ENCODE measurements around the gene SHC4. TPM values are rescaled to one million over a fixed set of nuclear protein-coding genes. Genes with fewer than 3 reads are reported as not detected.

SHC4 gene
- total RNA-seq, 1 donor from 2014 or later = 5.0 TPM

DNA sequence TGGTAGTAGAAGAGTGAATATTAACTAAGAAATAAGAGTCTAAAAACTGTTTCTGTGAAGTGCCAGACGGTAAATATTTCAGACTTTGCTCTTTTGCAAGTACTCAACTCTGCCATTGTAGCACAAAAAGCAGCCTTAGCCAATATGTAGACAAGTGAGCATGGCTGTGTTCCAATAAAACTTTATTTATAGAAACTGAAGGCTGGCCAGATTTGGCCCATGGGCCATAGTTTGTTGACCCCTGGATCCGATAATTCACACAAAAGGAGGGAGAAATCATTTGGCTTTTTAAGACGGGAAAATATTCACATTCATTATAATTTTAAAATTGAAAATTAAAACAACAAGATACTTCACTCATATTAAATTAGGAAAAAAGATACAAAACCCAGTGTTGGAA is 70.4 kb downstream of the SHC4 start:
- Mint-ChIP-seq H3K27me3 (ENCODE audit: low read depth) (no peaks in the 10 kb centered on the region), H3K4me1 (peaks cover 37% of the 10 kb centered on the region), H3K27ac (ENCODE audit: unreplicated experiment) (no peak overlapping the region), H3K4me3 (no peak overlapping the region), H3K36me3 (ENCODE audit: low read depth) (no peaks in the 10 kb centered on the region), H3K9me3 (no peaks in the 10 kb centered on the region)
- no peak for TF ChIP-seq CTCF (conservative IDR thresholded peaks at IDR 0.05)
- no peak for DNase-seq (ENCODE audit: low read depth, low spot score)

- Mint-ChIP-seq H3K27ac (ENCODE audit: unreplicated experiment) (no peak overlapping the region), H3K4me1 (peaks cover 17% of the 10 kb centered on the region), H3K9me3 (no peaks in the 10 kb centered on the region), H3K4me3 (no peak overlapping the region), H3K27me3 (ENCODE audit: low read depth) (no peaks in the 10 kb centered on the region), H3K36me3 (ENCODE audit: low read depth) (no peaks in the 10 kb centered on the region)
- DNase-seq (ENCODE audit: low read depth, low spot score) = no peak
- TF ChIP-seq CTCF (conservative IDR thresholded peaks at IDR 0.05) = no peak
Observed at GRCh38 chr15:48891232-48891765, 72.4 kb downstream of the SHC4 start.

- Mint-ChIP-seq H3K9me3 (no peaks in the 10 kb centered on the region), H3K36me3 (ENCODE audit: low read depth) (no peaks in the 10 kb centered on the region), H3K27me3 (ENCODE audit: low read depth) (no peaks in the 10 kb centered on the region), H3K27ac (ENCODE audit: unreplicated experiment) (no peak overlapping the region), H3K4me1 (peaks cover 17% of the 10 kb centered on the region), H3K4me3 (no peak overlapping the region)
- no peak for DNase-seq (ENCODE audit: low read depth, low spot score)
- no peak for TF ChIP-seq CTCF (conservative IDR thresholded peaks at IDR 0.05)
Observed at GRCh38 chr15:48890375-48890972, 73.2 kb downstream of the SHC4 start.

DNA sequence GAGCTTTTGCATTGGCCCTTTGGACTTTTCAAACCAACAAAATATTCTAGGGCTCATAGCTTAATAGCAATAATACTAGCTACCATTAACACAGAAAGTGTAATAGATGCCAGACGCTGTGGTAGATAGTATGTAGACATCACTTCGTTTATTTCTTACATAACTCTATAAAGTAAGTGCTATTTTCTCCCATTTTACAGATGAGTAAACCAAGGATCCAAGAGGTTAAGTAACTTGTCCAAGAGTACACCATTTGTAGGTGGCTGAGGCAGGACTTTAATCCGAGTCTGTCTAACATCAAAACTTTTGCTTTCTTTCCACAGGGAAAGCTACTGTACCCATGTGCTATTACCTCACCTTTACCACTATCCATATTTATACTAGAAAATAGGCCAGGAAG is 73.8 kb downstream of the SHC4 start:
- Mint-ChIP-seq H3K27me3 (ENCODE audit: low read depth) (no peaks in the 10 kb centered on the region), H3K4me3 (no peak overlapping the region)

GRCh38 chr15:48888836-48889235 is 74.9 kb downstream of the SHC4 start:
- Mint-ChIP-seq H3K4me3 (no peak overlapping the region), H3K4me1 (peaks cover 11% of the 10 kb centered on the region), H3K9me3 (no peaks in the 10 kb centered on the region), H3K36me3 (ENCODE audit: low read depth) (no peaks in the 10 kb centered on the region), H3K27me3 (ENCODE audit: low read depth) (no peaks in the 10 kb centered on the region), H3K27ac (ENCODE audit: unreplicated experiment) (no peak overlapping the region)
- TF ChIP-seq CTCF (conservative IDR thresholded peaks at IDR 0.05) = no peak
- DNase-seq (ENCODE audit: low read depth, low spot score) = no peak

More for the DNA sequence above, 73.8 kb downstream of the SHC4 start:
- no peak for DNase-seq (ENCODE audit: low read depth, low spot score)
- H3K36me3 Mint-ChIP-seq (ENCODE audit: low read depth) = no peaks in the 10 kb centered on the region
- H3K4me1 Mint-ChIP-seq = peaks cover 17% of the 10 kb centered on the region
- no peak overlapping the region for H3K27ac Mint-ChIP-seq (ENCODE audit: unreplicated experiment)
- no peaks in the 10 kb centered on the region for H3K9me3 Mint-ChIP-seq
- TF ChIP-seq CTCF (conservative IDR thresholded peaks at IDR 0.05) = no peak

All from neural crest cell (in vitro differentiated cells).